ENCODE measurements around the gene CENPVL3. TPM values are rescaled to one million over a fixed set of nuclear protein-coding genes. Genes with fewer than 3 reads are reported as not detected.

CENPVL3 gene
- total and polyA plus RNA-seq, 4 donors = 0.14 TPM; not detected in 3

GRCh38 chrX:51608766-51609165, 9.9 kb downstream of the CENPVL3 start:
- no peak for TF ChIP-seq TAF1 (conservative IDR thresholded peaks at IDR 0.05)
- TF ChIP-seq RAD21 (IDR thresholded peaks at IDR 0.05) = no peak
- no peak for TF ChIP-seq HNF4A (conservative IDR thresholded peaks at IDR 0.05)
- TF ChIP-seq ATF3 (IDR thresholded peaks at IDR 0.05) = no peak
- no peak for TF ChIP-seq FOXA2 (IDR thresholded peaks at IDR 0.05)
- TF ChIP-seq SP1 (IDR thresholded peaks at IDR 0.05) = no peak
- no peak for TF ChIP-seq HNF4G (IDR thresholded peaks at IDR 0.05)
- TF ChIP-seq YY1 (IDR thresholded peaks at IDR 0.05) = no peak
- no peak for TF ChIP-seq FOXA1 (IDR thresholded peaks at IDR 0.05)
- no peak for TF ChIP-seq GABPA (IDR thresholded peaks at IDR 0.05 in 1 of 2, conservative IDR thresholded peaks at IDR 0.05 in 1 of 2)
- TF ChIP-seq CTCF (IDR thresholded peaks at IDR 0.05; ENCODE audit: low read depth, low read length, missing input control) = no peak
- TF ChIP-seq ZBTB33 (IDR thresholded peaks at IDR 0.05) = no peak
- 69% methylated on average over 2 of the region's 2 CpGs for WGBS
- no peak for DNase-seq (ENCODE audit: low spot score)
- H3K36me3 ChIP-seq (ENCODE audit: control insufficient read depth in 4 of 4, insufficient read depth in 3 of 4, low read depth in 1 of 4, low read length in 3 of 4) = no peaks in the 10 kb centered on the region
- no peak overlapping the region for H3K27ac ChIP-seq (ENCODE audit: low read depth in 1 of 2, low read length in 2 of 2)
- peaks cover 0 to 9% (median 0%) of the 10 kb centered on the region in 4 donors for H3K27me3 ChIP-seq (ENCODE audit: control insufficient read depth in 4 of 4, insufficient read depth in 4 of 4, low read length in 3 of 4)
- no peak overlapping the region for H3K9ac ChIP-seq (ENCODE audit: low read depth in 1 of 2, low read length in 2 of 2)
- H3K4me1 ChIP-seq (ENCODE audit: control insufficient read depth in 4 of 4, insufficient read depth in 4 of 4, low read length in 3 of 4) = no peaks in the 10 kb centered on the region
- H3K4me3 ChIP-seq (ENCODE audit: low read depth in 1 of 3, low read length in 3 of 3) = no peak overlapping the region
- no peaks in the 10 kb centered on the region for H3K9me3 ChIP-seq (ENCODE audit: control insufficient read depth in 4 of 4, low read length in 3 of 4)

GRCh38 chrX:51608126-51608525, 10.6 kb downstream of the CENPVL3 start:
- no peak for TF ChIP-seq RAD21 (IDR thresholded peaks at IDR 0.05)
- TF ChIP-seq ATF3 (IDR thresholded peaks at IDR 0.05) = no peak
- TF ChIP-seq REST (IDR thresholded peaks at IDR 0.05) = no peak
- TF ChIP-seq ZBTB33 (IDR thresholded peaks at IDR 0.05) = no peak
- no peak for TF ChIP-seq GABPA (IDR thresholded peaks at IDR 0.05 in 1 of 2, conservative IDR thresholded peaks at IDR 0.05 in 1 of 2)
- TF ChIP-seq MAX (IDR thresholded peaks at IDR 0.05) = no peak
- no peak for TF ChIP-seq FOXA2 (IDR thresholded peaks at IDR 0.05)
- no peak for TF ChIP-seq EGR1 (IDR thresholded peaks at IDR 0.05; ENCODE audit: low read depth in 2 of 2)
- no peak for TF ChIP-seq SP1 (IDR thresholded peaks at IDR 0.05)
- no peak for TF ChIP-seq HNF4G (IDR thresholded peaks at IDR 0.05)
- no peak for TF ChIP-seq CTCF (IDR thresholded peaks at IDR 0.05; ENCODE audit: low read depth, low read length, missing input control)
- TF ChIP-seq JUND (IDR thresholded peaks at IDR 0.05) = no peak
- TF ChIP-seq TAF1 (conservative IDR thresholded peaks at IDR 0.05) = no peak
- WGBS = 83% methylated on average over 1 of the region's 1 CpG
- Histone ChIP-seq H3K9ac (ENCODE audit: low read depth in 1 of 2, low read length in 2 of 2) (no peak overlapping the region), H3K4me1 (ENCODE audit: control insufficient read depth in 4 of 4, insufficient read depth in 4 of 4, low read length in 3 of 4) (no peaks in the 10 kb centered on the region), H3K27ac (ENCODE audit: low read depth in 1 of 2, low read length in 2 of 2) (no peak overlapping the region), H3K9me3 (ENCODE audit: control insufficient read depth in 4 of 4, low read length in 3 of 4) (no peaks in the 10 kb centered on the region), H3K36me3 (ENCODE audit: control insufficient read depth in 4 of 4, insufficient read depth in 3 of 4, low read depth in 1 of 4, low read length in 3 of 4) (no peaks in the 10 kb centered on the region), H3K4me3 (ENCODE audit: low read depth in 1 of 3, low read length in 3 of 3) (no peak overlapping the region), H3K27me3 (ENCODE audit: control insufficient read depth in 4 of 4, insufficient read depth in 4 of 4, low read length in 3 of 4) (peaks cover 0 to 9% (median 0%) of the 10 kb centered on the region in 4 donors)
- no peak for DNase-seq (ENCODE audit: low spot score)

All from liver (tissue), 9 donors.